K562 (cell line): ENCODE measurements around the gene CAPN3. TPM values are rescaled to one million over a fixed set of nuclear protein-coding genes. Genes with fewer than 3 reads are reported as not detected.
A peak's percentile ranks its signal among the peaks of the same experiment; 100 is the strongest.

Experiments
- ILF3 ChIP-seq: fragments of 450-650 bp; IDR thresholded peaks from 2 replicates; pipeline ENCODE4 v1.6.1; 2018; ENCODE audit warnings: antibody characterized with exemption, mild to moderate bottlenecking, moderate library complexity, borderline replicate concordance
- JUN ChIP-seq, 2 experiments: sonication (generic) in 1 of 2; formaldehyde crosslinking in 1 of 2; IDR thresholded peaks; 2 replicates each; pipeline versions ENCODE4 v1.6.1 to v1.8.0; 2012 to 2022; ENCODE audit warnings: borderline replicate concordance in 2 of 2, mild to moderate bottlenecking in 2 of 2, improper control_type of control experiment in 1 of 2, low read depth in 1 of 2, low read length in 1 of 2, missing genetic modification reagents in 1 of 2
- PPARD ChIP-seq: fragments of 250-450 bp; sonication (Bioruptor Pico); IDR thresholded peaks from 2 replicates; pipeline ENCODE4 v1.8.0; 2022; ENCODE audit warnings: inconsistent platforms, mild to moderate bottlenecking, moderate library complexity
- RBM25 ChIP-seq: fragments of 200-400 bp; formaldehyde crosslinking; IDR thresholded peaks from 2 replicates; pipeline ENCODE4 v1.6.1; 2018; ENCODE audit warnings: low read length, low read depth, moderate library complexity; ENCODE audit not compliant: severe bottlenecking
- SRF ChIP-seq, 2 experiments: fragments of 250-450, 450-650 bp in 1 of 2; sonication (Bioruptor Pico) in 1 of 2; sonication (generic) in 1 of 2; formaldehyde crosslinking; IDR thresholded peaks; 2 replicates each; pipeline versions ENCODE4 v1.5.0 to v1.5.1; 2020 to 2022; ENCODE audit warnings: mild to moderate bottlenecking in 1 of 2, missing genetic modification reagents in 1 of 2
- ZBTB2 ChIP-seq: fragments of 450-650 bp; IDR thresholded peaks from 2 replicates; pipeline ENCODE4 v1.6.1; 2016; ENCODE audit warnings: antibody characterized with exemption
- ZBTB26 ChIP-seq: fragments of 450-650 bp; formaldehyde crosslinking; IDR thresholded peaks from 2 replicates; pipeline ENCODE4 v1.4.0; 2022; ENCODE audit warnings: missing genetic modification characterization
- ZBTB49 ChIP-seq: sonication (generic); formaldehyde crosslinking; IDR thresholded peaks from 2 replicates; pipeline ENCODE4 v1.8.0; 2022; ENCODE audit warnings: missing genetic modification reagents, mild to moderate bottlenecking, borderline replicate concordance
- ZNF175 ChIP-seq: fragments of 200-800 bp; sonication (Bioruptor generic); IDR thresholded peaks from 2 replicates; pipeline ENCODE4 v1.6.1; 2016; ENCODE audit warnings: low read depth, mild to moderate bottlenecking, missing genetic modification characterization, missing compliant biosample characterization
- ZNF449 ChIP-seq: fragments of 250-450 bp; sonication (Bioruptor Pico); IDR thresholded peaks from 2 replicates; pipeline ENCODE4 v1.8.0; 2022; ENCODE audit warnings: moderate library complexity, mild to moderate bottlenecking, inconsistent platforms
- polyA plus RNA-seq, 8 experiments: library from polyadenylated mRNA; depleted of rRNA in 4 of 8; stranded (reverse) in 5 of 8; unstranded in 3 of 8; fragments of >200 nt; fragmentation: Nextera tagmentation in 2 of 8; fragmentation: Illumina TruSeq in 1 of 8; extraction: Ambion mirVana in 2 of 8; extraction: Trizol in 1 of 8; gene quantifications; 2 replicates each; pipeline versions ENCODE4 v1.2.1 to v1.2.3, GENCODE V29; 2011 to 2014; ENCODE audit warnings: inconsistent platforms in 1 of 8, missing spikeins in 1 of 8
- total RNA-seq, 7 experiments: library from RNA; depleted of rRNA in 6 of 7; stranded (reverse); fragments of >200 nt in 6 of 7; fragmentation: Illumina TruSeq in 2 of 7; extraction: Trizol in 2 of 7; gene quantifications; 2 replicates each; pipeline versions ENCODE4 v1.2.1 to v1.2.3, GENCODE V29; 2011 to 2021; ENCODE audit warnings: low replicate concordance in 1 of 7
- TF ChIP-seq, protein P1 (sequence below): fragments of 450-650 bp; formaldehyde crosslinking; conservative IDR thresholded peaks from 2 replicates; pipeline ENCODE4 v1.4.0; 2022; ENCODE audit warnings: mild to moderate bottlenecking, missing genetic modification characterization

Gene CAPN3
- total and polyA plus RNA-seq, 9 of the 15 experiments (the other 6 are each of a cell fraction or from before 2014, with no cell fraction given) = 0.03 to 0.34 (median 0.20) TPM; not detected in 2

GRCh38 chr15:42404461-42405235 is 45.3 kb downstream of the CAPN3 start (continued):
- TF ChIP-seq ZBTB49 (CRISPR knock-in tag) (no peak), ILF3 (no peak), ZBTB26 (CRISPR knock-in tag) (no peak), ZNF175 (CRISPR knock-in tag) (no peak), RBM25 (no peak), ZNF449 (CRISPR knock-in tag) (peak; percentile 89; the same call in 1 of the 2 replicates), ZBTB2 (no peak), JUN (IDR thresholded peaks at IDR 0.05; ENCODE audit: borderline replicate concordance, low read depth, low read length) (no peak), JUN (CRISPR knock-in tag; IDR thresholded peaks at IDR 0.05; ENCODE audit: borderline replicate concordance) (0 out of 2 replicates have a peak, but pooled peaks have one; percentile 39), PPARD (CRISPR knock-in tag) (no peak), SRF (CRISPR knock-in tag; IDR thresholded peaks at IDR 0.05) (no peak)
- TF ChIP-seq, protein P1, sequence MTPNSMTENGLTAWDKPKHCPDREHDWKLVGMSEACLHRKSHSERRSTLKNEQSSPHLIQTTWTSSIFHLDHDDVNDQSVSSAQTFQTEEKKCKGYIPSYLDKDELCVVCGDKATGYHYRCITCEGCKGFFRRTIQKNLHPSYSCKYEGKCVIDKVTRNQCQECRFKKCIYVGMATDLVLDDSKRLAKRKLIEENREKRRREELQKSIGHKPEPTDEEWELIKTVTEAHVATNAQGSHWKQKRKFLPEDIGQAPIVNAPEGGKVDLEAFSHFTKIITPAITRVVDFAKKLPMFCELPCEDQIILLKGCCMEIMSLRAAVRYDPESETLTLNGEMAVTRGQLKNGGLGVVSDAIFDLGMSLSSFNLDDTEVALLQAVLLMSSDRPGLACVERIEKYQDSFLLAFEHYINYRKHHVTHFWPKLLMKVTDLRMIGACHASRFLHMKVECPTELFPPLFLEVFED = no peak
